ENCODE measurements around the gene OPCML.

Gene OPCML

GRCh38 chr11:132646890-132647289, 885.4 kb downstream of the OPCML start:
- POLR2A ChIA-PET = no interaction called here
- CTCF ChIA-PET = interaction anchor here (0.9 to 3.3 kb wide), 2 partner anchors 14 to 294 kb away, joined by 3 to 12 read pairs; no protein-coding TSS in a partner anchor
- TF ChIP-seq CTCF (IDR thresholded peaks at IDR 0.05; ENCODE audit: insufficient read depth, low read length, missing control alignments) = no peak
- no peak for DNase-seq (ENCODE audit: low read depth, low spot score)
- no peak overlapping the region for H3K4me3 ChIP-seq (ENCODE audit: low read depth, low read length)

GRCh38 chr11:132644520-132645239, 887.6 kb downstream of the OPCML start:
- ChIA-PET POLR2A (no interaction called here), CTCF (interaction anchor here (0.6 kb wide), 1 partner anchor 11 kb away, joined by 3 read pairs; no protein-coding TSS in a partner anchor)
- no peak overlapping the region for H3K4me3 ChIP-seq (ENCODE audit: low read depth, low read length)
- no peak for TF ChIP-seq CTCF (IDR thresholded peaks at IDR 0.05; ENCODE audit: insufficient read depth, low read length, missing control alignments)
- no peak for DNase-seq (ENCODE audit: low read depth, low spot score)

- TF ChIP-seq CTCF (IDR thresholded peaks at IDR 0.05; ENCODE audit: insufficient read depth, low read length, missing control alignments) = no peak
- no peak for DNase-seq (ENCODE audit: low read depth, low spot score)
- CTCF ChIA-PET = no interaction called here
These were observed 889.1 kb downstream of the OPCML start for GRCh38 chr11:132643239-132643638.

GRCh38 chr11:132640952-132641351, 891.3 kb downstream of the OPCML start:
- DNase-seq (ENCODE audit: low read depth, low spot score) = no peak

More at GRCh38 chr11:132643239-132643638, 889.1 kb downstream of the OPCML start:
- POLR2A ChIA-PET = no interaction called here
- H3K4me3 ChIP-seq (ENCODE audit: low read depth, low read length) = no peak overlapping the region

GRCh38 chr11:132639986-132640385, 892.3 kb downstream of the OPCML start:
- H3K4me3 ChIP-seq (ENCODE audit: low read depth, low read length) = no peak overlapping the region
- TF ChIP-seq CTCF (IDR thresholded peaks at IDR 0.05; ENCODE audit: insufficient read depth, low read length, missing control alignments) = no peak
- POLR2A ChIA-PET = no interaction called here
- CTCF ChIA-PET = interaction anchor here (5.4 kb wide), 1 partner anchor 300 kb away, joined by 18 read pairs; no protein-coding TSS in a partner anchor
- no peak for DNase-seq (ENCODE audit: low read depth, low spot score)

More at GRCh38 chr11:132640952-132641351, 891.3 kb downstream of the OPCML start:
- no peak overlapping the region for H3K4me3 ChIP-seq (ENCODE audit: low read depth, low read length)
- ChIA-PET POLR2A (no interaction called here), CTCF (no interaction called here)
- no peak for TF ChIP-seq CTCF (IDR thresholded peaks at IDR 0.05; ENCODE audit: insufficient read depth, low read length, missing control alignments)

- no peak for DNase-seq (ENCODE audit: low read depth, low spot score)
- CTCF ChIA-PET = interaction anchor here (1.0 to 5.4 kb wide), 2 partner anchors 13 to 300 kb away, joined by 3 to 18 read pairs; no protein-coding TSS in a partner anchor
- POLR2A ChIA-PET = no interaction called here
- TF ChIP-seq CTCF (IDR thresholded peaks at IDR 0.05; ENCODE audit: insufficient read depth, low read length, missing control alignments) = no peak
- no peak overlapping the region for H3K4me3 ChIP-seq (ENCODE audit: low read depth, low read length)
These were observed 892.9 kb downstream of the OPCML start for GRCh38 chr11:132639403-132639802.
